ENCODE measurements around the gene SCAMP4.

DNA sequence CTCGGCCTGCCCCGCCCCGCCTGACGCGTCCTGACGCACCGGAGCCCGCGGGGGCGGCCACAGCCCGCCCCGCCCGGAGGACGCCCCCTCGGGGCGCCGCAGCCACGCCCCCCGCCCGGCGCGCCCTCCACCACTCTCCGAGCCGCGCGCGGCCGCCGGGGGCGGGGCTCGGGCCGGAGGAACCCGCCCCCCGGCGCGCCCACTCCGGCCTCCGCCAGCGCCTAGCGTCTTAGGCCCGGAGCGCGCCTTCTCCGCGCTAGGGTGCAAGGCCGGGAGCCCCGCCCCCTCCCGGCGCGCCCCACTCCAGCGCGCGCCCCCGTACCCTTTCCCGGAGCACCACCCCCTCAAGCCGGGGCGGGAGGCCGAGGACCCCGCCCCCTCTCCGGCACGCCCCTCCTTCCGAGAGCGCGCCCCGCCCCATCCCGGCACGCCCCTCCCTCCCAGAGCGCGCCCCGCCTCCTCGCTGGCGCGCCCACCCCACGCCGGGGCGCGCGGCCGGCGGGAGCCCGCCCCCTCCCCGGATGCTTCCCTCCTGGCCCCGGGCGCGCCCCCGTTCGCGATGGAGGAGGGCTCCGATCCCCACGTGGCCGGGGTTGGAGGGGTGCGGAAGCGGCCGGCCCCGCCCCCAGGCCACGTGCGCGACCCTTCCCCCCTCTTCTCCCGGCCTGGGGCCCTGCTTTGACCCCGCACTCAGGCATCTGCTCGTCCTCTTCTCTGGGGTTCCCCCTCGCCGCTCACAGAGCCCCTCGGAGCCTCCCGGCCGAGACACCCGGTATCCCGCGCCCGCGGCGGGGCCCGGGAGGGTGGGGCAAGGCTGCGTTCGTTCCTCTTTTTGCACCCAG lies 41.3 kb upstream of the SCAMP4 start:
- TF ChIP-seq, protein P1, sequence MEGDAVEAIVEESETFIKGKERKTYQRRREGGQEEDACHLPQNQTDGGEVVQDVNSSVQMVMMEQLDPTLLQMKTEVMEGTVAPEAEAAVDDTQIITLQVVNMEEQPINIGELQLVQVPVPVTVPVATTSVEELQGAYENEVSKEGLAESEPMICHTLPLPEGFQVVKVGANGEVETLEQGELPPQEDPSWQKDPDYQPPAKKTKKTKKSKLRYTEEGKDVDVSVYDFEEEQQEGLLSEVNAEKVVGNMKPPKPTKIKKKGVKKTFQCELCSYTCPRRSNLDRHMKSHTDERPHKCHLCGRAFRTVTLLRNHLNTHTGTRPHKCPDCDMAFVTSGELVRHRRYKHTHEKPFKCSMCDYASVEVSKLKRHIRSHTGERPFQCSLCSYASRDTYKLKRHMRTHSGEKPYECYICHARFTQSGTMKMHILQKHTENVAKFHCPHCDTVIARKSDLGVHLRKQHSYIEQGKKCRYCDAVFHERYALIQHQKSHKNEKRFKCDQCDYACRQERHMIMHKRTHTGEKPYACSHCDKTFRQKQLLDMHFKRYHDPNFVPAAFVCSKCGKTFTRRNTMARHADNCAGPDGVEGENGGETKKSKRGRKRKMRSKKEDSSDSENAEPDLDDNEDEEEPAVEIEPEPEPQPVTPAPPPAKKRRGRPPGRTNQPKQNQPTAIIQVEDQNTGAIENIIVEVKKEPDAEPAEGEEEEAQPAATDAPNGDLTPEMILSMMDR (IDR thresholded peaks at IDR 0.05): no peak
- peak in 1 of 2 donors; percentile 1 for TF ChIP-seq POLR2A (IDR thresholded peaks at IDR 0.05)

All from adrenal gland (tissue), 5 donors.